ENCODE results near the gene PTPRN2.

The PTPRN2 gene

GRCh38 chr7:158028971-158029370, 558.7 kb downstream of the PTPRN2 start:
- no peak for TF ChIP-seq CTCF (conservative IDR thresholded peaks at IDR 0.05; ENCODE audit: low read length)
- no peak overlapping the region for H3K4me3 ChIP-seq (ENCODE audit: low read length)
- no peak for DNase-seq (ENCODE audit: low read depth)

DNA sequence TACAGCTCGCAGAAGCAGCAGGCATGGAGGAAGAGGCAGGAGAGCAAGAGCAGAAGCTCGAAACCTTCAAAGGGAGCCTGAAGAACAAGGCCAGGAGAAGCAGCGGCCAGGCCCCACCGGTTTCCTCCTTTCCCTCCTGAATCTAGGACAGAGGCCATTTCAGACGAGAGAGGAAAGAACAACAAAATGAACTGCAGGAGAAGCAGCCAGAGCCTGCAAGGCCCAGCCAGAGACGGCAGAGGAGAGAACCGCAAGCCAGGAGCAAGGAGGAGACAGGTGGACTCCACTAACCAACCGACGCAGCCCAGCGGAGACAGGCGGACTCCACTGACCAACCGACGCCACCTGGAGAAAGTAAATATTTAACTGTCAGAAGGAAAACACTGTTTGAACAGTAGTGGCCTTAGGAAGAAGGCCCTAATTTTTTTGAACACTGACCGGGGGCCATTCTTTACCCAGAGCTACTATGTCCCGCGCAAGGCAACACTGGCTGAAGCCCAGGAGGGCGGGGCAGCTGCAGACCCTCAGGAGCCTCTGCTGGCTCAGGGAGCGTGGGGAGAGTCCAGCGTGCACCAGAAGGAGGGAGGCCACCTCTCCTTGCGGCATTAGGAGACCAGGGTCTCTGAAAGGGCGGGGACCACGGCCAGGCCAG, 559.2 kb downstream of the PTPRN2 start:
- no peak for DNase-seq (ENCODE audit: low read depth)
- TF ChIP-seq CTCF (conservative IDR thresholded peaks at IDR 0.05; ENCODE audit: low read length) = no peak
- no peak overlapping the region for H3K4me3 ChIP-seq (ENCODE audit: low read length)

DNA sequence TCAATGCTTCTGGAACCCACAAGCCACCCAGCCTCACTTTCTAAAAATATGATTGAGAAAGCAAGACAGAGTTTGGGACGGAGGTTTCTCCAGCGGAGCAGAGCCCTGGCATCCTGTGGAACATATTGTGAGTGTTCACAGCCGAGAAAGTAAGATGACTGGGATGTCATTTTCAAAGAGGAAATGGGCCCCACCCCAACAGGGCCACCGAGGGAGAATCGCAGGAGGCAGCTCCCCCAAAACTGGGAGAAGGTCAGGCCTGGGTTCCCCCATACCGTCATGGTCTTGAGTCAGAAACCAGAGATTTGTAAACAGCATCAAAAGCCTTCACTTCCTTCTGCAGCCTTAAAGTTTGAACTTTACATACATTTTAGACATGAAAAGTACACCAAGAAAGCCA, 560.0 kb downstream of the PTPRN2 start:
- TF ChIP-seq CTCF (conservative IDR thresholded peaks at IDR 0.05; ENCODE audit: low read length) = no peak
- H3K4me3 ChIP-seq (ENCODE audit: low read length) = no peak overlapping the region
- no peak for DNase-seq (ENCODE audit: low read depth)

DNA sequence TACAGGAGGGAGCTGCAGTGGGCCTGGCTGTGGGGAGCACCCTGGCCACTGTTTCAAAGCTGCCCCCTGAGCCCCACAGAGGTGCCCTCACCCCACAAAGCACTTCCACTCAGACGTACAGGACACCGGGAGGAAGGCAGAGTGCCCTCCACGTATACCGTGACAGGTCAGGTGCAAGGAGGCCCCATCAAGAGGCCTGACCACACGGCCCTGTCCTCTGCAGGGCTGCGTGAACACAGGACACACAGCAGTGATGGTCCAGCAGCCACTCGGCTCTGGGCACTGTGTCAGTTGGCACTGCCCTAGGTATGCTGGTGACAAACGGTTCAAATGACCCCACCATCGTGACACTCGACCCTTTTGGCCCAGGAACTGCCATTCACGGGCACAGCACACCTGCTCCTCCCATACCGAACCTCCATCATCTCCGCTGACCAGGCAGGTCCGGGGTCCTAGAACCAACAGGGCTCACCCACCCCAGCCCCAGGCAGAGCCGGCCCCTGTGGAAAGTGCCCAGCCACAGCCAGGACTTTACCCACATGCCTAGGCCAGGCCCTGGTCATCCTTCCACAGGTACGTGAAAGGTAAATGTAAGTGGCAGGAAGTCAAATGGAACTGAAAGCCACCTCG, 560.9 kb downstream of the PTPRN2 start:
- H3K4me3 ChIP-seq (ENCODE audit: low read length) = no peak overlapping the region
- no peak for TF ChIP-seq CTCF (conservative IDR thresholded peaks at IDR 0.05; ENCODE audit: low read length)

GRCh38 chr7:158025686-158026600, 561.7 kb downstream of the PTPRN2 start:
- H3K4me3 ChIP-seq (ENCODE audit: low read length) = no peak overlapping the region
- no peak for TF ChIP-seq CTCF (conservative IDR thresholded peaks at IDR 0.05; ENCODE audit: low read length)
- no peak for DNase-seq (ENCODE audit: low read depth)

More for the DNA sequence above, 560.9 kb downstream of the PTPRN2 start:
- no peak for DNase-seq (ENCODE audit: low read depth)

GRCh38 chr7:158024881-158025280, 562.7 kb downstream of the PTPRN2 start:
- no peak for DNase-seq (ENCODE audit: low read depth)
- H3K4me3 ChIP-seq (ENCODE audit: low read length) = no peak overlapping the region
- TF ChIP-seq CTCF (conservative IDR thresholded peaks at IDR 0.05; ENCODE audit: low read length) = no peak

All from AG10803 (cell line).